ENCODE results near the gene ADAMTS12.

DNA sequence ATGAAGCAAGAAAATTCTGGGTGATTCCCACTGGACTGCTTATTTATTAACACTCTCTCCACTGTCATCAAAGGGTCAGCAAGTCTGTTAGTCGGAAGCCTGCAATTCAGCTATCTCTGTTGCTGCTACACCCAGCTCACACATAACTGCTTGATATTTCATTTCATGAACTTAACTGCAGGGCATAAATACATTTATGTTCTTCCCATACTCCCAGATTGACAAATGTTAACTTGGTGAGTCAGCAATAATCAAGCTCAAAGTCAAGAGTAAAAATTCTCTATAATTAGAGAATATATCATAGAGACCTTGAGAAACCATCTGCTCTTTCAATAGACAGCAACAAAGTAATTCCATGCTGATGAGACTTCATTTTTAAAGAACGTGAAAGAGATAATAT, 198.8 kb downstream of the ADAMTS12 start:
- no peak for TF ChIP-seq CTCF (conservative IDR thresholded peaks at IDR 0.05 in 1 of 2, IDR thresholded peaks at IDR 0.05 in 1 of 2; ENCODE audit: extremely low read depth in 1 of 2, insufficient read depth in 1 of 2, low read depth in 1 of 2, low read length in 2 of 2)
- no peak for TF ChIP-seq EZH2 (IDR thresholded peaks at IDR 0.05; ENCODE audit: borderline replicate concordance, low read length)
